ENCODE data around the gene MTUS2.

MTUS2 gene

GRCh38 chr13:29136341-29136740 is 316.2 kb downstream of the MTUS2 start:
- Mint-ChIP-seq H3K9me3 (peaks cover 4 to 9% of the 10 kb centered on the region in 2 donors), H3K4me3 (no peak overlapping the region), H3K27ac (no peak overlapping the region), H3K4me1 (no peaks in the 10 kb centered on the region), H3K27me3 (peaks cover 5 to 10% of the 10 kb centered on the region in 2 donors), H3K36me3 (no peaks in the 10 kb centered on the region)
- no peak for ATAC-seq (replicated peaks)
- no peak for DNase-seq

- peaks cover 6 to 10% of the 10 kb centered on the region in 2 donors for H3K27me3 Mint-ChIP-seq
- no peak overlapping the region for H3K4me3 Mint-ChIP-seq
- ATAC-seq (replicated peaks) = no peak
- H3K36me3 Mint-ChIP-seq = no peaks in the 10 kb centered on the region
- no peaks in the 10 kb centered on the region for H3K4me1 Mint-ChIP-seq
- peaks cover 4 to 9% of the 10 kb centered on the region in 2 donors for H3K9me3 Mint-ChIP-seq
- no peak for DNase-seq
- H3K27ac Mint-ChIP-seq = no peak overlapping the region
These were observed 316.9 kb downstream of the MTUS2 start for GRCh38 chr13:29137016-29137415.

- Mint-ChIP-seq H3K4me1 (no peaks in the 10 kb centered on the region), H3K9me3 (peaks cover 4 to 9% of the 10 kb centered on the region in 2 donors), H3K36me3 (no peaks in the 10 kb centered on the region), H3K27me3 (peaks cover 10 to 16% of the 10 kb centered on the region in 2 donors), H3K27ac (no peak overlapping the region), H3K4me3 (no peak overlapping the region)
- ATAC-seq (replicated peaks) = no peak
- no peak for DNase-seq
These were observed 317.9 kb downstream of the MTUS2 start for GRCh38 chr13:29137995-29138394.

- Mint-ChIP-seq H3K36me3 (no peaks in the 10 kb centered on the region), H3K27me3 (peaks cover 0 to 17% of the 10 kb centered on the region in 2 donors), H3K4me1 (no peaks in the 10 kb centered on the region), H3K9me3 (peaks cover 6 to 9% of the 10 kb centered on the region in 2 donors), H3K27ac (no peak overlapping the region), H3K4me3 (no peak overlapping the region)
- DNase-seq = no peak
- ATAC-seq (replicated peaks) = no peak
These were observed 320.1 kb downstream of the MTUS2 start for GRCh38 chr13:29140277-29140676.

- no peak for ATAC-seq (replicated peaks)
These were observed 323.7 kb downstream of the MTUS2 start for GRCh38 chr13:29143847-29144246.

GRCh38 chr13:29154390-29154789 is 334.3 kb downstream of the MTUS2 start:
- Mint-ChIP-seq H3K9me3 (peaks cover 5 to 14% of the 10 kb centered on the region in 2 donors), H3K27me3 (peaks cover 4 to 26% of the 10 kb centered on the region in 2 donors), H3K4me1 (no peaks in the 10 kb centered on the region), H3K4me3 (no peak overlapping the region), H3K36me3 (no peaks in the 10 kb centered on the region), H3K27ac (no peak overlapping the region)
- ATAC-seq (replicated peaks) = no peak
- no peak for DNase-seq

More at GRCh38 chr13:29143847-29144246, 323.7 kb downstream of the MTUS2 start:
- H3K4me3 Mint-ChIP-seq = no peak overlapping the region
- peaks cover 0 to 5% of the 10 kb centered on the region in 2 donors for H3K9me3 Mint-ChIP-seq
- peaks cover 0 to 18% of the 10 kb centered on the region in 2 donors for H3K27me3 Mint-ChIP-seq
- H3K27ac Mint-ChIP-seq = no peak overlapping the region
- DNase-seq = no peak
- H3K4me1 Mint-ChIP-seq = no peaks in the 10 kb centered on the region
- no peaks in the 10 kb centered on the region for H3K36me3 Mint-ChIP-seq

GRCh38 chr13:29156136-29156535 is 336.0 kb downstream of the MTUS2 start:
- DNase-seq (no peak), ATAC-seq (replicated peaks) (no peak)
- peaks cover 5 to 9% of the 10 kb centered on the region in 2 donors for H3K9me3 Mint-ChIP-seq
- H3K36me3 Mint-ChIP-seq = no peaks in the 10 kb centered on the region
- H3K4me3 Mint-ChIP-seq = no peak overlapping the region
- no peak overlapping the region for H3K27ac Mint-ChIP-seq
- no peaks in the 10 kb centered on the region for H3K4me1 Mint-ChIP-seq
- H3K27me3 Mint-ChIP-seq = peaks cover 4 to 28% of the 10 kb centered on the region in 2 donors

- ATAC-seq (replicated peaks) = no peak
- Mint-ChIP-seq H3K36me3 (no peaks in the 10 kb centered on the region), H3K4me3 (no peak overlapping the region), H3K4me1 (no peaks in the 10 kb centered on the region), H3K27me3 (peaks cover 6 to 22% of the 10 kb centered on the region in 2 donors), H3K27ac (no peak overlapping the region), H3K9me3 (no peaks in the 10 kb centered on the region)
- no peak for DNase-seq
These were observed 339.7 kb downstream of the MTUS2 start for GRCh38 chr13:29159871-29160270.

- ATAC-seq (replicated peaks) = no peak
- Mint-ChIP-seq H3K36me3 (no peaks in the 10 kb centered on the region), H3K4me3 (no peak overlapping the region), H3K27ac (no peak overlapping the region), H3K4me1 (peaks cover 3 to 6% of the 10 kb centered on the region in 2 donors), H3K27me3 (peaks cover 13 to 17% of the 10 kb centered on the region in 2 donors), H3K9me3 (no peaks in the 10 kb centered on the region)
- no peak for DNase-seq
These were observed 340.7 kb downstream of the MTUS2 start for GRCh38 chr13:29160862-29161261.

- peaks cover 14 to 17% of the 10 kb centered on the region in 2 donors for H3K27me3 Mint-ChIP-seq
- no peak for ATAC-seq (replicated peaks)
- H3K27ac Mint-ChIP-seq = no peak overlapping the region
- H3K36me3 Mint-ChIP-seq = no peaks in the 10 kb centered on the region
- H3K9me3 Mint-ChIP-seq = no peaks in the 10 kb centered on the region
- peaks cover 5 to 7% of the 10 kb centered on the region in 2 donors for H3K4me1 Mint-ChIP-seq
- DNase-seq = no peak
- H3K4me3 Mint-ChIP-seq = no peak overlapping the region
These were observed 341.5 kb downstream of the MTUS2 start for GRCh38 chr13:29161676-29162075.

- Mint-ChIP-seq H3K4me1 (peaks cover 5 to 7% of the 10 kb centered on the region in 2 donors), H3K9me3 (no peaks in the 10 kb centered on the region), H3K4me3 (no peak overlapping the region), H3K27ac (no peak overlapping the region), H3K36me3 (no peaks in the 10 kb centered on the region), H3K27me3 (peaks cover 14 to 17% of the 10 kb centered on the region in 2 donors)
- ATAC-seq (replicated peaks) (no peak), DNase-seq (no peak)
These were observed 342.6 kb downstream of the MTUS2 start for GRCh38 chr13:29162638-29163235.

GRCh38 chr13:29164116-29164515 is 344.0 kb downstream of the MTUS2 start:
- Mint-ChIP-seq H3K27me3 (peaks cover 11 to 14% of the 10 kb centered on the region in 2 donors), H3K4me3 (no peak overlapping the region), H3K36me3 (no peaks in the 10 kb centered on the region), H3K9me3 (no peaks in the 10 kb centered on the region), H3K27ac (no peak overlapping the region), H3K4me1 (peaks cover 5 to 7% of the 10 kb centered on the region in 2 donors)
- no peak for ATAC-seq (replicated peaks)
- no peak for DNase-seq

- H3K9me3 Mint-ChIP-seq = no peaks in the 10 kb centered on the region
- H3K36me3 Mint-ChIP-seq = no peaks in the 10 kb centered on the region
- no peak overlapping the region for H3K27ac Mint-ChIP-seq
- ATAC-seq (replicated peaks) (no peak), DNase-seq (no peak)
- H3K4me3 Mint-ChIP-seq = no peak overlapping the region
- peaks cover 11 to 14% of the 10 kb centered on the region in 2 donors for H3K27me3 Mint-ChIP-seq
- peaks cover 5 to 8% of the 10 kb centered on the region in 2 donors for H3K4me1 Mint-ChIP-seq
These were observed 345.1 kb downstream of the MTUS2 start for GRCh38 chr13:29165216-29165615.

GRCh38 chr13:29165840-29166239 is 345.7 kb downstream of the MTUS2 start:
- no peak overlapping the region for H3K4me3 Mint-ChIP-seq
- DNase-seq (no peak), ATAC-seq (replicated peaks) (peak; percentile 66 to 69)
- H3K4me1 Mint-ChIP-seq = peaks cover 5 to 8% of the 10 kb centered on the region in 2 donors
- H3K36me3 Mint-ChIP-seq = no peaks in the 10 kb centered on the region
- H3K9me3 Mint-ChIP-seq = peaks cover 0 to under 1% of the 10 kb centered on the region in 2 donors
- H3K27ac Mint-ChIP-seq = no peak overlapping the region
- H3K27me3 Mint-ChIP-seq = peaks cover 11 to 15% of the 10 kb centered on the region in 2 donors

GRCh38 chr13:29170436-29171082 is 350.4 kb downstream of the MTUS2 start:
- H3K27me3 Mint-ChIP-seq = peaks cover 11 to 14% of the 10 kb centered on the region in 2 donors
- H3K4me3 Mint-ChIP-seq = no peak overlapping the region
- H3K9me3 Mint-ChIP-seq = peaks cover 0 to 3% of the 10 kb centered on the region in 2 donors
- ATAC-seq (replicated peaks) (no peak), DNase-seq (no peak)
- no peaks in the 10 kb centered on the region for H3K36me3 Mint-ChIP-seq
- H3K4me1 Mint-ChIP-seq = peaks cover 5% of the 10 kb centered on the region in 2 donors
- no peak overlapping the region for H3K27ac Mint-ChIP-seq
